Stimulated activated CD4-positive, alpha-beta T cell treated with anti-CD3 and anti-CD28 coated beads, Interleukin-15, amount 100 ng/mL, for 1 hour (primary cell): ENCODE measurements around the gene SDHA.
"Not testable (repeated sequence)": the region's sequence is repeated elsewhere in the genome, so short reads cannot be mapped to it uniquely, and the experiment has no call there.

Experiments
- DNase-seq, 2 donors: peaks; one replicate each; pipeline ENCODE4 v3.0.0-alpha.2; 2020; ENCODE audit warnings: low read depth in 1 of 2, low spot score in 1 of 2

Gene SDHA

GRCh38 chr5:197031-197430 is 21.1 kb upstream of the SDHA start:
- DNase-seq, result not testable (repeated sequence)

- DNase-seq, result no peak
Measured at GRCh38 chr5:197892-198489, 20.1 kb upstream of the SDHA start.

- no peak for DNase-seq
Measured at GRCh38 chr5:198516-199196, 19.5 kb upstream of the SDHA start.

GRCh38 chr5:199197-199949 is 18.7 kb upstream of the SDHA start:
- no peak for DNase-seq

GRCh38 chr5:199950-200645 is 18.0 kb upstream of the SDHA start:
- no peak for DNase-seq

GRCh38 chr5:200985-201384 is 17.1 kb upstream of the SDHA start:
- DNase-seq, result no peak

- DNase-seq, result no peak
Measured at GRCh38 chr5:201672-202071, 16.4 kb upstream of the SDHA start.

GRCh38 chr5:203246-203930 is 14.7 kb upstream of the SDHA start:
- no peak for DNase-seq

GRCh38 chr5:204001-204400 is 14.1 kb upstream of the SDHA start:
- DNase-seq, result no peak

GRCh38 chr5:204462-204861 is 13.7 kb upstream of the SDHA start:
- no peak for DNase-seq

GRCh38 chr5:204966-205670 is 13.0 kb upstream of the SDHA start:
- no peak for DNase-seq

- no peak for DNase-seq
Measured at GRCh38 chr5:206406-206805, 11.7 kb upstream of the SDHA start.

GRCh38 chr5:206927-207536 is 11.1 kb upstream of the SDHA start:
- DNase-seq, result no peak

- no peak for DNase-seq
Measured at GRCh38 chr5:207599-207998, 10.5 kb upstream of the SDHA start.

- no peak for DNase-seq
Measured at GRCh38 chr5:208449-209114, 9.5 kb upstream of the SDHA start.

- DNase-seq, result no peak
Measured at GRCh38 chr5:213803-214395, 4.2 kb upstream of the SDHA start.

- DNase-seq, result not testable (repeated sequence)
Measured at GRCh38 chr5:215256-215655, 2.9 kb upstream of the SDHA start.

GRCh38 chr5:216076-216475 is 2.0 kb upstream of the SDHA start:
- not testable (repeated sequence) for DNase-seq
